Measurements from ENCODE around the gene TMEM263.
"Not testable (repeated sequence)": the region's sequence is repeated elsewhere in the genome, so short reads cannot be mapped to it uniquely, and the experiment has no call there.

Gene TMEM263

GRCh38 chr12:106917503-106917902 is 38.2 kb upstream of the TMEM263 start:
- intact Hi-C loops (cut with DNase I; ENCODE audit: low total_unique reads): loop anchor here (5.0 kb wide), 1 partner anchor 530 kb away; no protein-coding TSS in a partner anchor
- H3K36me3 ChIP-seq: no peaks in the 10 kb centered on the region
- H3K27ac ChIP-seq: no peak overlapping the region
- no peak for DNase-seq
- H3K9me3 ChIP-seq: no peaks in the 10 kb centered on the region
- no peak for TF ChIP-seq CTCF (IDR thresholded peaks at IDR 0.05)
- H3K4me1 ChIP-seq: no peaks in the 10 kb centered on the region
- no peak overlapping the region for H3K4me3 ChIP-seq
- peaks cover 0 to 12% of the 10 kb centered on the region in 2 donors for H3K27me3 ChIP-seq

- H3K9me3 ChIP-seq: no peaks in the 10 kb centered on the region
- H3K4me1 ChIP-seq: no peaks in the 10 kb centered on the region
- H3K27ac ChIP-seq: no peak overlapping the region
- peaks cover 0 to 5% of the 10 kb centered on the region in 2 donors for H3K27me3 ChIP-seq
- H3K36me3 ChIP-seq: no peaks in the 10 kb centered on the region
- intact Hi-C loops (cut with DNase I; ENCODE audit: low total_unique reads): loop anchor here (5.0 kb wide), 1 partner anchor 531 kb away; no protein-coding TSS in a partner anchor
- DNase-seq: no peak
- no peak for TF ChIP-seq CTCF (IDR thresholded peaks at IDR 0.05)
- H3K4me3 ChIP-seq: no peak overlapping the region
Observed at GRCh38 chr12:106918746-106919145, 37.0 kb upstream of the TMEM263 start.

GRCh38 chr12:106919910-106920544 is 35.7 kb upstream of the TMEM263 start:
- no peak overlapping the region for H3K4me3 ChIP-seq
- H3K4me1 ChIP-seq: no peaks in the 10 kb centered on the region
- peak; percentile 76 to 85 for TF ChIP-seq CTCF (IDR thresholded peaks at IDR 0.05)
- peaks cover 0 to 5% of the 10 kb centered on the region in 2 donors for H3K27me3 ChIP-seq
- no peaks in the 10 kb centered on the region for H3K36me3 ChIP-seq
- H3K9me3 ChIP-seq: no peaks in the 10 kb centered on the region
- no peak for DNase-seq
- H3K27ac ChIP-seq: no peak overlapping the region
- intact Hi-C loops (cut with DNase I; ENCODE audit: low total_unique reads): loop anchor here (5.0 kb wide), 1 partner anchor 533 kb away; no protein-coding TSS in a partner anchor

GRCh38 chr12:106921976-106922375 is 33.7 kb upstream of the TMEM263 start:
- H3K4me3 ChIP-seq; H3K4me1 ChIP-seq; H3K36me3 ChIP-seq; H3K9me3 ChIP-seq; DNase-seq; intact Hi-C loops (cut with DNase I; ENCODE audit: low total_unique reads); H3K27me3 ChIP-seq; H3K27ac ChIP-seq: not testable (repeated sequence)

GRCh38 chr12:106923594-106923993 is 32.1 kb upstream of the TMEM263 start:
- H3K27me3 ChIP-seq; H3K27ac ChIP-seq; intact Hi-C loops (cut with DNase I; ENCODE audit: low total_unique reads); H3K36me3 ChIP-seq; DNase-seq; H3K4me1 ChIP-seq; H3K9me3 ChIP-seq; H3K4me3 ChIP-seq: not testable (repeated sequence)

GRCh38 chr12:106924268-106924861 is 31.3 kb upstream of the TMEM263 start:
- Histone ChIP-seq H3K4me3 (no peak overlapping the region), H3K27me3 (no peaks in the 10 kb centered on the region), H3K36me3 (no peaks in the 10 kb centered on the region), H3K9me3 (no peaks in the 10 kb centered on the region), H3K27ac (no peak overlapping the region), H3K4me1 (no peaks in the 10 kb centered on the region)
- no peak for DNase-seq
- TF ChIP-seq CTCF (IDR thresholded peaks at IDR 0.05): no peak
- intact Hi-C loops (cut with DNase I; ENCODE audit: low total_unique reads): no loop called here

Data from tibial artery (tissue), 4 donors.